Measurements from ENCODE around the gene APOB. TPM values are rescaled to one million over a fixed set of nuclear protein-coding genes. Genes with fewer than 3 reads are reported as not detected.

APOB gene, protein sequence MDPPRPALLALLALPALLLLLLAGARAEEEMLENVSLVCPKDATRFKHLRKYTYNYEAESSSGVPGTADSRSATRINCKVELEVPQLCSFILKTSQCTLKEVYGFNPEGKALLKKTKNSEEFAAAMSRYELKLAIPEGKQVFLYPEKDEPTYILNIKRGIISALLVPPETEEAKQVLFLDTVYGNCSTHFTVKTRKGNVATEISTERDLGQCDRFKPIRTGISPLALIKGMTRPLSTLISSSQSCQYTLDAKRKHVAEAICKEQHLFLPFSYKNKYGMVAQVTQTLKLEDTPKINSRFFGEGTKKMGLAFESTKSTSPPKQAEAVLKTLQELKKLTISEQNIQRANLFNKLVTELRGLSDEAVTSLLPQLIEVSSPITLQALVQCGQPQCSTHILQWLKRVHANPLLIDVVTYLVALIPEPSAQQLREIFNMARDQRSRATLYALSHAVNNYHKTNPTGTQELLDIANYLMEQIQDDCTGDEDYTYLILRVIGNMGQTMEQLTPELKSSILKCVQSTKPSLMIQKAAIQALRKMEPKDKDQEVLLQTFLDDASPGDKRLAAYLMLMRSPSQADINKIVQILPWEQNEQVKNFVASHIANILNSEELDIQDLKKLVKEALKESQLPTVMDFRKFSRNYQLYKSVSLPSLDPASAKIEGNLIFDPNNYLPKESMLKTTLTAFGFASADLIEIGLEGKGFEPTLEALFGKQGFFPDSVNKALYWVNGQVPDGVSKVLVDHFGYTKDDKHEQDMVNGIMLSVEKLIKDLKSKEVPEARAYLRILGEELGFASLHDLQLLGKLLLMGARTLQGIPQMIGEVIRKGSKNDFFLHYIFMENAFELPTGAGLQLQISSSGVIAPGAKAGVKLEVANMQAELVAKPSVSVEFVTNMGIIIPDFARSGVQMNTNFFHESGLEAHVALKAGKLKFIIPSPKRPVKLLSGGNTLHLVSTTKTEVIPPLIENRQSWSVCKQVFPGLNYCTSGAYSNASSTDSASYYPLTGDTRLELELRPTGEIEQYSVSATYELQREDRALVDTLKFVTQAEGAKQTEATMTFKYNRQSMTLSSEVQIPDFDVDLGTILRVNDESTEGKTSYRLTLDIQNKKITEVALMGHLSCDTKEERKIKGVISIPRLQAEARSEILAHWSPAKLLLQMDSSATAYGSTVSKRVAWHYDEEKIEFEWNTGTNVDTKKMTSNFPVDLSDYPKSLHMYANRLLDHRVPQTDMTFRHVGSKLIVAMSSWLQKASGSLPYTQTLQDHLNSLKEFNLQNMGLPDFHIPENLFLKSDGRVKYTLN (N-terminal part only)
- polyA plus RNA-seq (2013, experiment 1 of 2) = 0.10 TPM
- polyA plus RNA-seq (2013, experiment 2 of 2) = 0.11 TPM

DNA sequence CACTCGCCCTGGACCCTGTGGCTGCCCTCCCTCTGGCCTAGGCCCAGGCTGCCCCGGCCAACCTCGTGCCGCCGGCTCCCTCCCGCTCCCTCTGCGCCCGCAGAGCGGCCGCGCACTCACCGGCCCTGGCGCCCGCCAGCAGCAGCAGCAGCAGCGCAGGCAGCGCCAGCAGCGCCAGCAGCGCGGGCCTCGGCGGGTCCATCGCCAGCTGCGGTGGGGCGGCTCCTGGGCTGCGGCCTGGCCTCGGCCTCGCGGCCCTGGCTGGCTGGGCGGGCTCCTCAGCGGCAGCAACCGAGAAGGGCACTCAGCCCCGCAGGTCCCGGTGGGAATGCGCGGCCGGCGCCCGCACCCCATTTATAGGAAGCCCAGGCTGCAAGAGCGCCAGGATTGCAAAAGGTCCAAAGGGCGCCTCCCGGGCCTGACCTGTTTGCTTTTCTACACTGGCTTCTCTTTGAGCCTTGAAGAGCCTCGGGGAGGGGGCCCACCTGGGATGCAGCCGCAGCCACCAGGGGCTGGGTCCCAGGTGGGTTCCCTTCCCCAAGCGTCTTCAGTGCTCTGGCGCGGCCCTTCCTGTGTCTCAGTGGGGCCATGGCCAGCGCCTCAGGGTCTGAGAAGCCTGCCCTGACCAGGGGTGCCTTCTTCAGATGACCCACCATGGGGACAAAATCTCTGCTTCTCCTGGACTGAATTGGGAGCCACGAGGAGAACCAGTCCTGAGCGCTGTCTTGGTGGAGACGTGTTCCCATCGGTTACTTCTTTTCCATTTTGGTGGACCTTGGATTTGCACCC is at the start of gene APOB:
Gene APOB, minus strand, starts transcription at position 330 of the 789 bp plus-strand sequence. Its CDS starts 128 bp downstream, at position 202.
- Histone ChIP-seq H3K4me2 (ENCODE audit: low read length) (peak within 1 kb of the TSS; percentile 70), H2AK5ac (ENCODE audit: low read length) (no peak within 1 kb of the TSS), H3K4me3 (ENCODE audit: low read length) (peak within 1 kb of the TSS; percentile 32), H3K36me3 (ENCODE audit: control insufficient read depth, insufficient read depth, low read length) (no peaks in the 10 kb centered on the region), H3K18ac (ENCODE audit: low read length) (no peak within 1 kb of the TSS), H2BK5ac (ENCODE audit: low read length) (no peak within 1 kb of the TSS), H4K5ac (ENCODE audit: low read length) (no peak within 1 kb of the TSS), H3K4me1 (ENCODE audit: control insufficient read depth, low read depth, low read length) (no peaks in the 10 kb centered on the region), H3K56ac (ENCODE audit: low read length) (peak within 1 kb of the TSS; percentile 71), H3K79me2 (ENCODE audit: control insufficient read depth, insufficient read depth, low read length) (no peaks in the 10 kb centered on the region), H2BK120ac (ENCODE audit: low read depth, low read length) (no peak within 1 kb of the TSS), H3K79me1 (ENCODE audit: low read length) (no peaks in the 10 kb centered on the region), H3K23ac (ENCODE audit: low read length) (no peak within 1 kb of the TSS), H2BK15ac (replicated peaks; ENCODE audit: low read depth) (no peak within 1 kb of the TSS), H3K9ac (ENCODE audit: low read length) (peak within 1 kb of the TSS; percentile 14), H3K27me3 (ENCODE audit: insufficient read depth, low read length, poor library complexity) (no peaks in the 10 kb centered on the region), H3K4ac (ENCODE audit: low read depth, low read length) (no peak within 1 kb of the TSS), H4K8ac (ENCODE audit: low read depth, low read length) (no peak within 1 kb of the TSS), H3K27ac (ENCODE audit: low read depth, low read length) (no peak within 1 kb of the TSS)
- DNase-seq = peak; percentile 75
- no CpG with 5 or more reads among the region's 51 CpGs for WGBS (ENCODE audit: extremely low coverage, insufficient coverage, low lambda C conversion rate)

DNA sequence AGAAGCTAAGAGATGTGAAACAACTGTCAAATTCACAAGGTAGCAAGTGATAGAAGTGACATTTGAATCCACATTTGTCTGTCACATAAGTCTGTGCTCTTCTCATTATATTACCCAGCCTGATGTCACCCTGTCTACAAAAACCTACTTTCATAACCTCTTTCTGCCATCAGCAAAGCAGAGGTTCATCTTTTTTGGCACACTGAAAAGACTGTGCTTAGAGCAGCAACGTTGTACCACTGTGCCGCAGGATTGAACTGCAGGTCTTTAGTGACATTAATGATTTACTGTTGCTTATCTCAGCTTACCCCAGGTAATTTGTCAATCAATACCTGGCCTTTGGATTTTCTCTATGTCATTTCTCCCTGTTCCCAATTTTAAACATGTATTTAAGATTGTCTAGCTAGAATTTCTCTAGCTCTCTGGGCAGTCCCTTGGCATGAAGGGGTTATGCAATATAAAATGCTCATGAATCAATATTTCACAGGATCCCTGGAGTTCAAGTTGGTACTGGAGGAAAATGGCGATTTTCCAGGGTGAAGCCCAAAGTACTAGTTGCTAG is 48.5 kb upstream of the APOB start:
- H3K23ac ChIP-seq (ENCODE audit: low read length) = no peak overlapping the region
- no peak overlapping the region for H3K9ac ChIP-seq (ENCODE audit: low read length)
- H4K5ac ChIP-seq (ENCODE audit: low read length) = no peak overlapping the region
- no peak overlapping the region for H2AK5ac ChIP-seq (ENCODE audit: low read length)
- no peaks in the 10 kb centered on the region for H3K79me1 ChIP-seq (ENCODE audit: low read length)
- no peaks in the 10 kb centered on the region for H3K79me2 ChIP-seq (ENCODE audit: control insufficient read depth, insufficient read depth, low read length)
- H3K27ac ChIP-seq (ENCODE audit: low read depth, low read length) = no peak overlapping the region
- no peak overlapping the region for H2BK120ac ChIP-seq (ENCODE audit: low read depth, low read length)
- no peaks in the 10 kb centered on the region for H3K36me3 ChIP-seq (ENCODE audit: control insufficient read depth, insufficient read depth, low read length)
- no CpG with 5 or more reads among the region's 3 CpGs for WGBS (ENCODE audit: extremely low coverage, insufficient coverage, low lambda C conversion rate)
- H3K18ac ChIP-seq (ENCODE audit: low read length) = no peak overlapping the region
- H3K27me3 ChIP-seq (ENCODE audit: insufficient read depth, low read length, poor library complexity) = no peaks in the 10 kb centered on the region
- no peak overlapping the region for H2BK15ac ChIP-seq (replicated peaks; ENCODE audit: low read depth)
- no peak overlapping the region for H3K4me3 ChIP-seq (ENCODE audit: low read length)
- no peak overlapping the region for H4K8ac ChIP-seq (ENCODE audit: low read depth, low read length)
- H3K4me2 ChIP-seq (ENCODE audit: low read length) = no peak overlapping the region
- no peak overlapping the region for H3K56ac ChIP-seq (ENCODE audit: low read length)
- no peak for DNase-seq
- H2BK5ac ChIP-seq (ENCODE audit: low read length) = no peak overlapping the region
- H3K4ac ChIP-seq (ENCODE audit: low read depth, low read length) = no peak overlapping the region
- no peaks in the 10 kb centered on the region for H3K4me1 ChIP-seq (ENCODE audit: control insufficient read depth, low read depth, low read length)

DNA sequence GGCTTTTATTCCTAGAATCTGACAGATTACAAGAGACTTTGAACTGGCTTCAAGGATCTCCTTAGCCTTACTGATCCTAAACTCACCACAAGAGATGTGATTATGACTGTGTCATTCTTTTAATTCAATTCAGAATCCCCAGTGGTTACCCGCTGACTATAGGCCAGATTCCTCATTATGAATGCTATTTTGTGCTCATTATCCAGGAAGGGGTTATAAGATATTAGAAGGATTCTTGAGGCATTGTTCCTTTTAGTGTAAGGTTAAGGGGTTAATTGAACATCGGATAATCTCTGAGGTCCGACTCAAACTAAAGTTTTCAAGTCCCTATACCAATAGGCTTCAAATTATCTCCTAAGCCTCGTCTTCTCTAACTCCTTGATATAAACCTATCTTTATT is 40.5 kb upstream of the APOB start:
- Histone ChIP-seq H3K79me1 (ENCODE audit: low read length) (no peaks in the 10 kb centered on the region), H3K36me3 (ENCODE audit: control insufficient read depth, insufficient read depth, low read length) (no peaks in the 10 kb centered on the region)
- WGBS (ENCODE audit: extremely low coverage, insufficient coverage, low lambda C conversion rate) = no CpG with 5 or more reads among the region's 4 CpGs

DNA sequence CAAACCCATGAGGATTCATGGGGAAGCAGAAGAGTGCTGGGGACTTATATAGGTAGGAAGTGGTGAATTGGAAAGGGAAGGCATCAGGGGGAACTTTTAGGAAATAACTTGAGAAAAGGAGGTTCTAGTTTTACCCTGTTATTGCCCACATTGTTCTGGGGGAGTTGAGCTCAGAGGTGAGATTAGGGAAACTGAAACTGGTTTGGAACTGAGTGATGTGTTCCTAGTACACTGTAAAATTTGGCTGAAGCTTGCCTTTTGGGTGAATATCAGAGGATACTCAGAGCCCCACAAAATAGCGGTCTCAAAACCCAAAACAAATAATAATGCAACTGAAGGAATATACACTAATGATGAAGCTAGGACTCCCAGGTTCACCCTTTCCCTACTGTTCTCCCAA is 39.6 kb upstream of the APOB start:
- Histone ChIP-seq H3K23ac (ENCODE audit: low read length) (no peak overlapping the region), H3K4me2 (ENCODE audit: low read length) (no peak overlapping the region), H3K4me1 (ENCODE audit: control insufficient read depth, low read depth, low read length) (no peaks in the 10 kb centered on the region), H3K79me2 (ENCODE audit: control insufficient read depth, insufficient read depth, low read length) (no peaks in the 10 kb centered on the region), H3K36me3 (ENCODE audit: control insufficient read depth, insufficient read depth, low read length) (no peaks in the 10 kb centered on the region), H3K4me3 (ENCODE audit: low read length) (no peak overlapping the region), H3K27me3 (ENCODE audit: insufficient read depth, low read length, poor library complexity) (no peaks in the 10 kb centered on the region), H2BK15ac (replicated peaks; ENCODE audit: low read depth) (no peak overlapping the region), H2BK120ac (ENCODE audit: low read depth, low read length) (no peak overlapping the region), H3K18ac (ENCODE audit: low read length) (no peak overlapping the region), H4K8ac (ENCODE audit: low read depth, low read length) (no peak overlapping the region), H4K5ac (ENCODE audit: low read length) (no peak overlapping the region), H2AK5ac (ENCODE audit: low read length) (no peak overlapping the region), H3K56ac (ENCODE audit: low read length) (no peak overlapping the region), H3K4ac (ENCODE audit: low read depth, low read length) (no peak overlapping the region), H3K79me1 (ENCODE audit: low read length) (no peaks in the 10 kb centered on the region), H3K27ac (ENCODE audit: low read depth, low read length) (no peak overlapping the region), H3K9ac (ENCODE audit: low read length) (no peak overlapping the region), H2BK5ac (ENCODE audit: low read length) (no peak overlapping the region)
- DNase-seq = no peak
- WGBS (ENCODE audit: extremely low coverage, insufficient coverage, low lambda C conversion rate) = no CpG with 5 or more reads among the region's 1 CpG

More for the DNA sequence above, 40.5 kb upstream of the APOB start:
- no peak overlapping the region for H3K4ac ChIP-seq (ENCODE audit: low read depth, low read length)
- no peak overlapping the region for H4K8ac ChIP-seq (ENCODE audit: low read depth, low read length)
- no peak overlapping the region for H3K18ac ChIP-seq (ENCODE audit: low read length)
- H3K79me2 ChIP-seq (ENCODE audit: control insufficient read depth, insufficient read depth, low read length) = no peaks in the 10 kb centered on the region
- H3K4me2 ChIP-seq (ENCODE audit: low read length) = no peak overlapping the region
- no peak overlapping the region for H2BK120ac ChIP-seq (ENCODE audit: low read depth, low read length)
- H2BK5ac ChIP-seq (ENCODE audit: low read length) = no peak overlapping the region
- no peak overlapping the region for H3K27ac ChIP-seq (ENCODE audit: low read depth, low read length)
- no peak overlapping the region for H3K56ac ChIP-seq (ENCODE audit: low read length)
- no peak overlapping the region for H2AK5ac ChIP-seq (ENCODE audit: low read length)
- H4K5ac ChIP-seq (ENCODE audit: low read length) = no peak overlapping the region
- no peaks in the 10 kb centered on the region for H3K4me1 ChIP-seq (ENCODE audit: control insufficient read depth, low read depth, low read length)
- no peak overlapping the region for H3K4me3 ChIP-seq (ENCODE audit: low read length)
- no peaks in the 10 kb centered on the region for H3K27me3 ChIP-seq (ENCODE audit: insufficient read depth, low read length, poor library complexity)
- no peak overlapping the region for H3K23ac ChIP-seq (ENCODE audit: low read length)
- H2BK15ac ChIP-seq (replicated peaks; ENCODE audit: low read depth) = no peak overlapping the region
- DNase-seq = no peak
- H3K9ac ChIP-seq (ENCODE audit: low read length) = no peak overlapping the region

DNA sequence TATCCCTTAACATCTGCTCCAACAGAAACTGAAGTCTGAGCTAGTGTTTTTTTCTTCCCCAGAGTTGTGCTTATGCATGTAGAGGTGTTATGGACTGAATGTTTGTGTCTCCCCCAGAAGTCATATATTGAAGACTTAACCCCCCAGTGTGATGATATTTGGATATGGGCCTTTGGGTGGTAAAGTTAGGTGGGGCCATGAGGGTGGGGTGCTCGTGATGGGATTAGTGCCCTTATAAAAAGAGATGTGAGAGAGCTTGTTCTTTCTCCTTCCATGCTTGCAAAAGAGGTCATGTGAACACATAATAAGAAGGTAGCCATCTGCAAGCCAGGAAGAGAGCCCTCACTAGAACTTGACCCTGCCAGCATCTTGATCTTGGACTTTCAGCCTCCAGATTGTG is 34.4 kb upstream of the APOB start:
- no peak overlapping the region for H3K18ac ChIP-seq (ENCODE audit: low read length)
- no peak overlapping the region for H3K9ac ChIP-seq (ENCODE audit: low read length)
- H3K4me1 ChIP-seq (ENCODE audit: control insufficient read depth, low read depth, low read length) = no peaks in the 10 kb centered on the region
- no peak overlapping the region for H3K4me2 ChIP-seq (ENCODE audit: low read length)
- no peak overlapping the region for H3K4ac ChIP-seq (ENCODE audit: low read depth, low read length)
- H3K36me3 ChIP-seq (ENCODE audit: control insufficient read depth, insufficient read depth, low read length) = no peaks in the 10 kb centered on the region
- H3K27ac ChIP-seq (ENCODE audit: low read depth, low read length) = no peak overlapping the region
- H2BK120ac ChIP-seq (ENCODE audit: low read depth, low read length) = no peak overlapping the region
- no peak overlapping the region for H2BK15ac ChIP-seq (replicated peaks; ENCODE audit: low read depth)
- no peak overlapping the region for H3K56ac ChIP-seq (ENCODE audit: low read length)
- WGBS (ENCODE audit: extremely low coverage, insufficient coverage, low lambda C conversion rate) = no CpG with 5 or more reads among the region's 1 CpG
- H2BK5ac ChIP-seq (ENCODE audit: low read length) = no peak overlapping the region
- H3K23ac ChIP-seq (ENCODE audit: low read length) = no peak overlapping the region
- H4K8ac ChIP-seq (ENCODE audit: low read depth, low read length) = no peak overlapping the region
- H2AK5ac ChIP-seq (ENCODE audit: low read length) = no peak overlapping the region
- H3K79me2 ChIP-seq (ENCODE audit: control insufficient read depth, insufficient read depth, low read length) = no peaks in the 10 kb centered on the region
- no peaks in the 10 kb centered on the region for H3K27me3 ChIP-seq (ENCODE audit: insufficient read depth, low read length, poor library complexity)
- no peak overlapping the region for H4K5ac ChIP-seq (ENCODE audit: low read length)
- H3K4me3 ChIP-seq (ENCODE audit: low read length) = no peak overlapping the region
- no peaks in the 10 kb centered on the region for H3K79me1 ChIP-seq (ENCODE audit: low read length)
- DNase-seq = no peak

Data from mesendoderm (in vitro differentiated cells).